GM23248 (cell line): ENCODE data around the gene ABCA3.

Experiments used
- EZH2 ChIP-seq: fragments of 200-600 bp; sonication (generic); IDR thresholded peaks from 2 replicates; pipeline ENCODE4 v1.6.1; 2018; ENCODE audit warnings: antibody characterized with exemption, mild to moderate bottlenecking; ENCODE audit not compliant: insufficient read depth, poor library complexity, severe bottlenecking
- EZH2phosphoT487 ChIP-seq: fragments of 200-600 bp; sonication (generic); IDR thresholded peaks from 2 replicates; pipeline ENCODE4 v1.6.1; 2018; ENCODE audit warnings: antibody characterized with exemption, moderate library complexity, mild to moderate bottlenecking, low read depth; ENCODE audit not compliant: insufficient read depth

- TF ChIP-seq EZH2phosphoT487, result no peak
- TF ChIP-seq EZH2, result no peak
These were observed 58.3 kb downstream of the ABCA3 start for GRCh38 chr16:2282262-2282661.
